HepG2 (cell line): ENCODE data around the gene WDR59.

Source experiments
- CEBPB ChIP-seq: IDR thresholded peaks from 2 replicates; pipeline ENCODE4 v1.6.1; 2011; ENCODE audit warnings: low read depth, low read length, improper control_type of control experiment, borderline replicate concordance
- EZH2 ChIP-seq: conservative IDR thresholded peaks from 2 replicates; pipeline ENCODE4 v1.6.1; 2012; ENCODE audit warnings: mild to moderate bottlenecking, low read depth, low read length, moderate library complexity
- HMGXB4 ChIP-seq, 2 experiments: sonication (generic) in 1 of 2; formaldehyde crosslinking in 1 of 2; IDR thresholded peaks; 2 replicates each; pipeline versions ENCODE4 v1.4.0 to v1.6.1; 2018 to 2020; ENCODE audit warnings: missing genetic modification reagents in 2 of 2, borderline replicate concordance in 1 of 2, low read depth in 1 of 2, mild to moderate bottlenecking in 1 of 2, missing biosample characterization in 1 of 2
- MZF1 ChIP-seq: sonication (generic); formaldehyde crosslinking; IDR thresholded peaks from 2 replicates; pipeline ENCODE4 v1.8.1; 2023; ENCODE audit warnings: mild to moderate bottlenecking, missing genetic modification reagents, borderline replicate concordance
- PBX2 ChIP-seq: IDR thresholded peaks from 2 replicates; pipeline ENCODE4 v1.6.1; 2016; ENCODE audit warnings: control low read depth
- POLR2AphosphoS5 ChIP-seq: IDR thresholded peaks from 2 replicates; pipeline ENCODE4 v1.6.1; 2012; ENCODE audit warnings: low read depth, low read length
- RAD21 ChIP-seq: fragments of 450-650 bp; formaldehyde crosslinking; IDR thresholded peaks from 2 replicates; pipeline ENCODE4 v1.5.0; 2020; ENCODE audit warnings: mild to moderate bottlenecking
- ZNF251 ChIP-seq: sonication (generic); formaldehyde crosslinking; IDR thresholded peaks from 2 replicates; pipeline ENCODE4 v1.9.0; 2021; ENCODE audit warnings: mild to moderate bottlenecking, missing genetic modification reagents
- ZNF263 ChIP-seq: sonication (generic); formaldehyde crosslinking; IDR thresholded peaks from 2 replicates; pipeline ENCODE4 v1.4.0; 2020; ENCODE audit warnings: missing genetic modification reagents
- ZNF773 ChIP-seq: sonication (generic); formaldehyde crosslinking; IDR thresholded peaks from 2 replicates; pipeline ENCODE4 v1.4.0; 2020; ENCODE audit warnings: missing genetic modification reagents, borderline replicate concordance

- TF ChIP-seq ZNF251 (CRISPR knock-in tag) = no peak
- TF ChIP-seq HMGXB4 (CRISPR knock-in tag; IDR thresholded peaks at IDR 0.05; ENCODE audit: borderline replicate concordance in 1 of 2, low read depth in 1 of 2) = no peak
- TF ChIP-seq MZF1 (CRISPR knock-in tag) = no peak
- no peak for TF ChIP-seq PBX2
- TF ChIP-seq RAD21 (CRISPR knock-in tag) = no peak
- TF ChIP-seq EZH2 = no peak
- no peak for TF ChIP-seq CEBPB
- TF ChIP-seq POLR2AphosphoS5 = no peak
- TF ChIP-seq ZNF773 (CRISPR knock-in tag) = no peak
- TF ChIP-seq ZNF263 (CRISPR knock-in tag) = no peak
These were observed 42.0 kb upstream of the WDR59 start for GRCh38 chr16:75026892-75027391.
